Measurements from ENCODE around the gene ZNF764.
"Not testable (repeated sequence)": the region's sequence is repeated elsewhere in the genome, so short reads cannot be mapped to it uniquely, and the experiment has no call there.

Gene ZNF764
- long read RNA-seq, donor 1, partial matches to known transcripts = 0 of 6 reads
- long read RNA-seq, donor 1, other reads (novel, unspliced or antisense) = 0 of 6 reads
- long read RNA-seq, donor 2, partial matches to known transcripts = 0 of 5 reads
- long read RNA-seq, donor 2, other reads (novel, unspliced or antisense) = 0 of 5 reads
- long read RNA-seq, donor 3, partial matches to known transcripts = 0 of 3 reads
- long read RNA-seq, donor 3, other reads (novel, unspliced or antisense) = 0 of 3 reads
- long read RNA-seq, donor 4, partial matches to known transcripts = 0 of 6 reads
- long read RNA-seq, donor 4, other reads (novel, unspliced or antisense) = 0 of 6 reads
- long read RNA-seq, donor 5, partial matches to known transcripts = 0 of 3 reads
- long read RNA-seq, donor 5, other reads (novel, unspliced or antisense) = 0 of 3 reads
- long read RNA-seq, donor 6, partial matches to known transcripts = 0 of 7 reads
- long read RNA-seq, donor 6, other reads (novel, unspliced or antisense) = 0 of 7 reads
- long read RNA-seq, donor 7 = 0 reads
- long read RNA-seq, donor 8, partial matches to known transcripts = 0 of 8 reads
- long read RNA-seq, donor 8, other reads (novel, unspliced or antisense) = 0 of 8 reads

- peak; percentile 91 for DNase-seq
Observed at GRCh38 chr16:30557957-30558788, at the start of gene ZNF764. Gene ZNF764 (minus strand): TSS chr16:30558374. CDS start chr16:30558182, 192 bp downstream.

- no peak for DNase-seq
Observed at GRCh38 chr16:30606004-30606403, 47.8 kb upstream of the ZNF764 start.

GRCh38 chr16:30605158-30605557 is 47.0 kb upstream of the ZNF764 start:
- DNase-seq = no peak

- DNase-seq = no peak
Observed at GRCh38 chr16:30604316-30604947, 46.3 kb upstream of the ZNF764 start.

- DNase-seq = no peak
Observed at GRCh38 chr16:30603945-30604315, 45.8 kb upstream of the ZNF764 start.

GRCh38 chr16:30602616-30603277 is 44.6 kb upstream of the ZNF764 start:
- DNase-seq = no peak

- no peak for DNase-seq
Observed at GRCh38 chr16:30601966-30602365, 43.8 kb upstream of the ZNF764 start.

- DNase-seq = no peak
Observed at GRCh38 chr16:30600929-30601328, 42.8 kb upstream of the ZNF764 start.

GRCh38 chr16:30600215-30600614 is 42.0 kb upstream of the ZNF764 start:
- no peak for DNase-seq

GRCh38 chr16:30592871-30593270 is 34.7 kb upstream of the ZNF764 start:
- DNase-seq = no peak

GRCh38 chr16:30590869-30591268 is 32.7 kb upstream of the ZNF764 start:
- not testable (repeated sequence) for DNase-seq

- DNase-seq = not testable (repeated sequence)
Observed at GRCh38 chr16:30589582-30589981, 31.4 kb upstream of the ZNF764 start.

GRCh38 chr16:30588651-30589050 is 30.5 kb upstream of the ZNF764 start:
- DNase-seq = no peak

- peak; percentile 96 for DNase-seq
Observed at GRCh38 chr16:30585400-30586191, 27.4 kb upstream of the ZNF764 start, which contains the start of gene ZNF785. Gene ZNF785 (minus strand): TSS chr16:30585697. CDS start chr16:30585611, 86 bp downstream.

GRCh38 chr16:30585022-30585399 is 26.8 kb upstream of the ZNF764 start:
- DNase-seq = no peak

- DNase-seq = no peak
Observed at GRCh38 chr16:30582611-30583340, 24.6 kb upstream of the ZNF764 start.

GRCh38 chr16:30581457-30581856 is 23.3 kb upstream of the ZNF764 start:
- no peak for DNase-seq

GRCh38 chr16:30574678-30575077 is 16.5 kb upstream of the ZNF764 start:
- DNase-seq = no peak

GRCh38 chr16:30571445-30572322 is 13.5 kb upstream of the ZNF764 start, which contains the start of gene ZNF688:
Gene ZNF688 (minus strand): TSS chr16:30571714. CDS start chr16:30571629, 85 bp downstream.
- DNase-seq = peak; percentile 99
